Muscle of leg (tissue), 11 donors: ENCODE data around the gene GRIA4. TPM values are rescaled to one million over a fixed set of nuclear protein-coding genes. Genes with fewer than 3 reads are reported as not detected.
"Not testable (repeated sequence)": the region's sequence is repeated elsewhere in the genome, so short reads cannot be mapped to it uniquely, and the experiment has no call there.

ENCODE experiments used
- DNase-seq: peaks from one replicate; pipeline ENCODE4 v3.0.0; 2013
- H3K27ac ChIP-seq: one replicate; pipeline ENCODE4 v1.5.1; 2013; ENCODE audit warnings: mild to moderate bottlenecking, low read length, control low read depth
- H3K27me3 ChIP-seq: one replicate; pipeline ENCODE4 v1.6.1; 2013; ENCODE audit warnings: low read length; ENCODE audit not compliant: control insufficient read depth, insufficient read depth
- H3K36me3 ChIP-seq: one replicate; pipeline ENCODE4 v1.6.1; 2013; ENCODE audit warnings: low read length; ENCODE audit not compliant: control insufficient read depth, insufficient read depth
- H3K4me1 ChIP-seq: one replicate; pipeline ENCODE4 v1.6.1; 2013; ENCODE audit warnings: low read length; ENCODE audit not compliant: control insufficient read depth, insufficient read depth
- H3K4me3 ChIP-seq: one replicate; pipeline ENCODE4 v1.5.1; 2013; ENCODE audit warnings: low read length, control low read depth
- H3K9me3 ChIP-seq: replicated peaks from 2 replicates; pipeline ENCODE4 v1.6.1; 2013; ENCODE audit warnings: low read depth, low read length; ENCODE audit not compliant: control insufficient read depth
- WGBS: methylation state at CpG from one replicate; pipeline ENCODE4 v1.1.5; 2013; ENCODE audit warnings: missing lambda C conversion rate; ENCODE audit not compliant: insufficient coverage; 5-methylcytosine and 5-hydroxymethylcytosine counted together
- polyA plus RNA-seq, 8 donors: library from polyadenylated mRNA; unstranded; fragments of 120-200 nt; gene quantifications; one replicate each; pipeline versions ENCODE4 v1.2.1 to v1.2.3, GENCODE V29; 2013; ENCODE audit warnings: inconsistent platforms in 1 of 8, low replicate concordance in 1 of 8; ENCODE audit not compliant: insufficient read length in 8 of 8, insufficient read depth in 1 of 8
- total RNA-seq: library from RNA; stranded (reverse); fragments of 120-200 nt; gene quantifications from one replicate; pipeline ENCODE4 v1.2.4, GENCODE V29; 2013

Gene GRIA4
- total and polyA plus RNA-seq, 9 donors: 2.7 to 14.6 (median 7.8) TPM

DNA sequence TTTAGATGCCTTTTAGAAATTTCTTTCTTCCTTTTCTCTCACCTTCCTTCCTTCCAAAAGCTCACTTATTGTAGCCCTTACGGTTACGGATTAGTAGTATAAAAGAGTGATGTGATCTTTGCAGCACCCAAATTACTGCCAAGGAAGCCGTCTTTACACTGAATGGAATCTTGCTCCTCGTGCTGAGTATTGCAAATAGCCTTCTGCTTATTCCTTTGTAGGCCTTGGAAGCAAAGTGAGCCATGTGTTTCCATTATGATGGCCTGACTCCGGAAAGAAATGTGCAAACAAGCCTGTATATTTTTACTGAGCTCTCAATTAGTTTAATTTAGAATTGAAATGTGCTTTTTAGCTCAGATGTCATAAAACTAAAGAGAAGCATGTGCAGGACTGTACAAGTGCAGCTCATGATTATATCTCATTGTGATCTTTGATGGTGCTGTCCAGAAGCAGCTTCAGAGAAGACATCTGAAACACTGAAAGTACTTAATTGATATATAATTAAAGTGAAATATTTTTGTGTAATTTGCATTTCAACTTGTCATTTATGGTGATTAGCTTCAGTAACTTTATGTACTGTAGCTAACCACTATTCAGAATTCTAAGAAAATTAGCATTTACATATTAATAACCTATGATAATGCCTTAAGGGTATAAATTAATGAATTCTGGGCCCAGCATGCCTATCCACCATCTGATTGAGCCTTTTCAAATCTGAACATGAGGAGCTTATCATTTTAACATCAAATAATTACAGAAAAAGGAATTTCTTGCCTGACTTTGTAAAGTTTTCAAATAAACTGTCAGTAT is 129.3 kb downstream of the GRIA4 start:
- Histone ChIP-seq H3K27ac (no peak overlapping the region), H3K36me3 (no peaks in the 10 kb centered on the region), H3K4me3 (no peak overlapping the region), H3K9me3 (no peaks in the 10 kb centered on the region), H3K27me3 (no peaks in the 10 kb centered on the region), H3K4me1 (no peaks in the 10 kb centered on the region)
- 26% methylated on average over 2 of the region's 5 CpGs for WGBS
- DNase-seq: peak; percentile 18

GRCh38 chr11:105740164-105740903 is 130.5 kb downstream of the GRIA4 start:
- 87% methylated on average over 1 of the region's 4 CpGs for WGBS
- H3K4me1 ChIP-seq: no peaks in the 10 kb centered on the region
- H3K27ac ChIP-seq: no peak overlapping the region
- no peaks in the 10 kb centered on the region for H3K36me3 ChIP-seq
- H3K9me3 ChIP-seq: no peaks in the 10 kb centered on the region
- DNase-seq: no peak
- no peaks in the 10 kb centered on the region for H3K27me3 ChIP-seq
- no peak overlapping the region for H3K4me3 ChIP-seq

DNA sequence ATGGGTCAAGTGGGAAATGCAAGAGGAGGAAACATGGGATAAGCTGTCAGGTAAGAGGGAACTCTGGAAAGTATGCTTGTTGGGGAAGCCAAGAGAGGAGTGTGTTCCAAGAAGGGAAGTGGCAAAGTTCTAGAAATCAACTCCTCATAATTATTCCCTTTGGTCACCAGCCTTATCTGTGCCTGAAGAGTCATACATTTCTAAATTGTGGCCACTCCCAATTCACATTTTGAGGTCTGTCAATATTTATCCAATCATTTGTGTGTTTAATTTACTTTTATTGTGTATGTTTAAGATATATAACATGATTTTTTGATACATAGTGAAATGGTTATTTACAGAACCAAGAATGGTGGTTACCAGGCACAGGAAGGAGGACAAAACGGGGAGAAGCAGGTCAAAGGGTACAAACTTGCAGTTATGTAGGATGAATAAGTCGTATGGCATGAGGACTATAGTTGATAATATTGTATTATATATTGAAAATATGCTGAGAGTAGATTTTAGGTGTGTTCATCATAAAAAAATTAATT is 131.7 kb downstream of the GRIA4 start:
- Histone ChIP-seq H3K4me1 (no peaks in the 10 kb centered on the region), H3K27me3 (no peaks in the 10 kb centered on the region), H3K4me3 (no peak overlapping the region), H3K27ac (no peak overlapping the region), H3K36me3 (no peaks in the 10 kb centered on the region), H3K9me3 (no peaks in the 10 kb centered on the region)
- 78% methylated on average over 1 of the region's 2 CpGs for WGBS
- DNase-seq: no peak

DNA sequence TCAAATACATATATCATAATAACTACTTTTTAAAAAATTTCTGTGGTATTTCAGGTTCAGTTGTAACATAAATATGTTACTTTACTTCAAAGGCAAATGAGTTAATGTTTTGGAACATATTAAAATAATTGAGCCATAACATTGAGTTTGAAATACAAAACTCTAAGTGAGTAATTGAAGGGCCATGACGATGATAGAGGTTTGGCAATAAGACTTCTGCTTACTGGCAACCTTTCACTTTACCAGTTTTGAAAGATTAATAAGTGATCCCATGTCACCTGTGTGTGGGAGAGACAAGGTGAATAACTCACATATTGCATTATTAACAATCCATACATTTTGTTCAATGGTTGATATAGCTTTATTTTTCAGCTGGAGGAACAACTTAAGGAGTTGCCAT is 144.4 kb downstream of the GRIA4 start:
- Histone ChIP-seq H3K9me3 (no peaks in the 10 kb centered on the region), H3K27ac (no peak overlapping the region), H3K27me3 (no peaks in the 10 kb centered on the region), H3K4me1 (no peaks in the 10 kb centered on the region), H3K4me3 (no peak overlapping the region), H3K36me3 (no peaks in the 10 kb centered on the region)
- no CpG with 5 or more reads among the region's 1 CpG for WGBS
- no peak for DNase-seq

DNA sequence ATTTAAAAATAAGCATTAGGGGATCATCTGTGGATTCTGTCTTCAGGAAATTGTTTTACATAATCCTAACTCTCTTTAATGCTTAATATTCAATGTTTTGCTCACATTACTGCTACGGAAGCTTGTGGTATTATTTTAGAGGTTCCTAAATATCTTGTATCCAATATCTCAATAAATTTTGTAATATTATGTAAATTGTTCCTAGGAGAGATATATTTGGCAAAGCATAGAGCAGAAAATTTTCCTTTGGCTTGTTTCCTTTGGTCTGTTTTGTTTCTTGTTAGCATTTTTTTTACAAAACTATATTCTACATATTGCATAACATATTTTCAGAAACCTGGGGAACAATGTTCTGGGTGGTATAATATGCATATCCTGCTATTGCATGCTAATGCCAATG is 144.8 kb downstream of the GRIA4 start:
- Histone ChIP-seq H3K4me3 (no peak overlapping the region), H3K27ac (no peak overlapping the region), H3K9me3 (no peaks in the 10 kb centered on the region), H3K27me3 (no peaks in the 10 kb centered on the region), H3K36me3 (no peaks in the 10 kb centered on the region), H3K4me1 (no peaks in the 10 kb centered on the region)
- DNase-seq: peak; percentile 87
- no CpG with 5 or more reads among the region's 1 CpG for WGBS

- 56% methylated on average over 1 of the region's 6 CpGs for WGBS
- no peaks in the 10 kb centered on the region for H3K36me3 ChIP-seq
- no peak for DNase-seq
- H3K27me3 ChIP-seq: no peaks in the 10 kb centered on the region
- no peak overlapping the region for H3K4me3 ChIP-seq
- no peaks in the 10 kb centered on the region for H3K4me1 ChIP-seq
- no peak overlapping the region for H3K27ac ChIP-seq
- H3K9me3 ChIP-seq: no peaks in the 10 kb centered on the region
These were observed 147.2 kb downstream of the GRIA4 start for GRCh38 chr11:105757107-105757506.

DNA sequence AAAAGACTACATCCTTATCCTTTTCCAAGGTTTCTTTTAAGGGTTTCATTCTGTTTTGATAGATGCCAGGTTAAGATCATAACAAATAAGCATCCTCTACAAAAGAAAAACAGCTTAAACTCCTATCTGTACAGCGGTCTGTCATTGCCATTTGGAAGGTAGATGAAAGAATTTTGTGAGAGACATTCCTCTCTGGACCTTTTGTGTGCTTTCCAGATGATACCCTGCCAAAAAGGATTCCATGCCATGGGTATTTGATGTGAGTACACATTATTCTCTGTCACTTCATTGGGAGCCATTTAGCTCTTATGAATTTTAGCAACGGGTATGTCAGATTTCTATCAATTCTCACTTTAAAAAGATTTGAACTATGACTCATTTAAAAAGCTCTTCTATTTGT is 153.7 kb downstream of the GRIA4 start:
- Histone ChIP-seq H3K36me3 (no peaks in the 10 kb centered on the region), H3K27ac (no peak overlapping the region), H3K9me3 (no peaks in the 10 kb centered on the region), H3K27me3 (no peaks in the 10 kb centered on the region), H3K4me3 (no peak overlapping the region), H3K4me1 (no peaks in the 10 kb centered on the region)
- DNase-seq: no peak
- no CpG with 5 or more reads among the region's 2 CpGs for WGBS

GRCh38 chr11:105767931-105768330 is 158.1 kb downstream of the GRIA4 start:
- Histone ChIP-seq H3K4me1 (no peaks in the 10 kb centered on the region), H3K36me3 (no peaks in the 10 kb centered on the region), H3K27me3 (no peaks in the 10 kb centered on the region), H3K4me3 (no peak overlapping the region), H3K27ac (no peak overlapping the region), H3K9me3 (no peaks in the 10 kb centered on the region)
- DNase-seq: peak; percentile 80

GRCh38 chr11:105769627-105770026 is 159.8 kb downstream of the GRIA4 start:
- Histone ChIP-seq H3K4me1 (no peaks in the 10 kb centered on the region), H3K36me3 (no peaks in the 10 kb centered on the region), H3K27ac (no peak overlapping the region), H3K9me3 (no peaks in the 10 kb centered on the region), H3K27me3 (no peaks in the 10 kb centered on the region), H3K4me3 (no peak overlapping the region)
- DNase-seq: no peak
- 92% methylated on average over 2 of the region's 2 CpGs for WGBS

DNA sequence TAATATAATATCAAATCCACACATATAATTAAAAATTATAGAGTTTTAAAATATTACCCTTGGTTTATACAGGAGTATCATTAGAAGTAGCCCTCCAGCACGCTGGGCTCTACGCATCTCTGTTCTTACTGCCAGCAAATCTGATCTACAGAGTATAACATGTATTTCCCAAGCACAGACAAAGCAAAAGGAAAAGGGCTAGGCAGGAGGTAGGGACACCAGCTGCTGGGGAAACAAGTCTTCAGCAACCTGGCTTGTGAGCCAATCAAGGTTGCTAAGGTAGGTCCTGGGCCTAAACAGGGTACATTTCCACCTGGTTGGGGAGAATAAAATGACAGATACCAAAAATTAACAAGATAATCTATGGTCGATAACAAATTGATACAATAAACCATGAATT is 163.6 kb downstream of the GRIA4 start:
- not testable (repeated sequence) for H3K27me3 ChIP-seq, H3K36me3 ChIP-seq, H3K9me3 ChIP-seq, H3K4me1 ChIP-seq, DNase-seq, H3K4me3 ChIP-seq, H3K27ac ChIP-seq
- WGBS: no CpG with 5 or more reads among the region's 3 CpGs
